Gastroesophageal sphincter (tissue), 4 donors: ENCODE data around the gene CCRL2. TPM values are rescaled to one million over a fixed set of nuclear protein-coding genes. Genes with fewer than 3 reads are reported as not detected.
A peak's percentile ranks its signal among the peaks of the same experiment; 100 is the strongest.

Experiments
- ATAC-seq: fragments of 150-250 bp; one replicate; pipeline ENCODE4 v1.9.1; 2016; ENCODE audit warnings: mild to moderate bottlenecking, moderate library complexity
- H3K27ac ChIP-seq, 4 donors: fragments of 200-600 bp; sonication (generic) in 3 of 4; 1 replicate in 3 of 4; 2 replicates in 1 of 4; pipeline ENCODE4 v1.5.1; 2016 to 2019
- H3K27me3 ChIP-seq: fragments of 200-600 bp; sonication (generic); one replicate; pipeline ENCODE4 v1.5.1; 2019
- H3K36me3 ChIP-seq, 2 donors: fragments of 200-600 bp; sonication (generic); one replicate each; pipeline ENCODE4 v1.5.1; 2019; ENCODE audit warnings: control low read depth in 1 of 2
- H3K4me1 ChIP-seq, 3 donors: fragments of 200-600 bp; sonication (generic); 1 replicate in 2 of 3; 2 replicates in 1 of 3; pipeline ENCODE4 v1.5.1; 2016 to 2019; ENCODE audit warnings: control low read depth in 2 of 3
- H3K4me3 ChIP-seq, 2 donors: fragments of 200-600 bp; sonication (generic); one replicate each; pipeline ENCODE4 v1.5.1; 2019; ENCODE audit warnings: mild to moderate bottlenecking in 1 of 2, moderate library complexity in 1 of 2
- H3K9me3 ChIP-seq, 3 donors: fragments of 200-600 bp; sonication (generic); one replicate each; pipeline ENCODE4 v1.5.1; 2017 to 2019; ENCODE audit warnings: control low read depth in 2 of 3
- EP300 ChIP-seq: sonication (generic); formaldehyde crosslinking; IDR thresholded peaks from one replicate; pipeline ENCODE4 v1.6.1; 2017; ENCODE audit warnings: antibody characterized with exemption, mild to moderate bottlenecking
- POLR2A ChIP-seq, 2 donors: fragments of 450-650 bp; IDR thresholded peaks; one replicate each; pipeline ENCODE4 v1.6.1; 2017; ENCODE audit warnings: antibody characterized with exemption in 2 of 2, mild to moderate bottlenecking in 2 of 2, moderate library complexity in 1 of 2
- POLR2AphosphoS5 ChIP-seq: sonication (generic); formaldehyde crosslinking; IDR thresholded peaks from one replicate; pipeline ENCODE4 v1.6.1; 2017; ENCODE audit warnings: antibody characterized with exemption
- WGBS, 2 donors: methylation state at CpG; one replicate each; pipeline ENCODE4 v1.1.5; 2018; ENCODE audit warnings: low coverage in 1 of 2; 5-methylcytosine and 5-hydroxymethylcytosine counted together
- total RNA-seq, 4 donors: library from RNA; depleted of rRNA; stranded (reverse); fragments of >200 nt; gene quantifications; one replicate each; pipeline ENCODE4 v1.1.0, GENCODE V29; 2016
- TF ChIP-seq, protein P1 (sequence below), 4 experiments: fragments of 200-600 bp in 2 of 4; fragments of 450-650 bp in 2 of 4; sonication (generic) in 1 of 4; IDR thresholded peaks; one replicate each; pipeline ENCODE4 v1.5.1; 2017 to 2019; ENCODE audit warnings: antibody characterized with exemption in 4 of 4, mild to moderate bottlenecking in 2 of 4, moderate library complexity in 2 of 4

CCRL2 gene
- total RNA-seq, 4 donors from 2014 or later, result 0.89 to 15.8 (median 1.9) TPM

DNA sequence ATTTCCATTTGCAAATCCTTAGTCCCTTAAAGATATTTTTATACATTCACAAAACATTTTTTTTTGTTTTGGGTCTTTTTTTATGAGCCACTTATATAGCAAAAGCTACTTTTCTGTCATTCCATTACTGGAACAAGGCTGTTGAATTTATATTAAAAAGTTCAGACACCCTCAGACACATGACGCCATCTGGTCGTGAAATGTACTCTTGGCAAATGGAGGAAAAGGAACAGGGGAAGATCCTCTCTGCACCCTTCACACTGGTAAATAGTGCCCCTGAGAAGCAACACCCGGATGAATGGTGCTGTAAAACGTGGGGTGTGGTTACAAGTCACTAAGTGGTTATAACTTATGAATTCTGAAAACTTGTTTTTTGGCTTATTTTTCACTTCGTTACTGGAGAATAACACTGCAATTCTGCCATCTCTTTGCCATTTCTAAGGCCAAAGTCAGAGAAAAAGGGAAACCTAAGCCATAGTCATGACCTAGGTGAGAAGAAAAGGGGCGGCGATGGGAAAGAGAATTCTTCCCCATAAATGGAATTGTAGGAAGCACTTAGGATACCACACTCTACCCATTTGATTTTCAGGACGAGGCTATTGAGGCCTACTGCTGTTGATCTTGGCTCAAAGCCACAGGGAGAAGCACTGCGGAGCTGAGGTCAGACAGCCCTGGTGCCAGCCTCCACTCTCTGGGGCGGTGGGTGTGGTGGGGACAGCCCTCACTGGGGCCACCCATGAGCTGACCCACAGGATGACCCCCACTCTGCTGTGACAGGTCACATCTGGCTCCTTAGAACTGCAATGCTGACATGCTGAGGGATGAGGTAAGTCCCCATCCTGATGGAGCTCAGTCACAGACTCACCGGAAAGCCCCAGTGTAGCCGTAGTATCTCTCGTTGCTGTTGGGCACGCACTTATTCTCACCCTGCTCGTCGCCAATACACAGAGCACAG is 35.8 kb downstream of the CCRL2 start:
- peak; percentile 10 for ATAC-seq
- WGBS, 2 donors, result 38 to 49% methylated on average over 8 of the region's 16 CpGs
- H3K4me1 ChIP-seq, result no peaks in the 10 kb centered on the region
- TF ChIP-seq, protein P1, sequence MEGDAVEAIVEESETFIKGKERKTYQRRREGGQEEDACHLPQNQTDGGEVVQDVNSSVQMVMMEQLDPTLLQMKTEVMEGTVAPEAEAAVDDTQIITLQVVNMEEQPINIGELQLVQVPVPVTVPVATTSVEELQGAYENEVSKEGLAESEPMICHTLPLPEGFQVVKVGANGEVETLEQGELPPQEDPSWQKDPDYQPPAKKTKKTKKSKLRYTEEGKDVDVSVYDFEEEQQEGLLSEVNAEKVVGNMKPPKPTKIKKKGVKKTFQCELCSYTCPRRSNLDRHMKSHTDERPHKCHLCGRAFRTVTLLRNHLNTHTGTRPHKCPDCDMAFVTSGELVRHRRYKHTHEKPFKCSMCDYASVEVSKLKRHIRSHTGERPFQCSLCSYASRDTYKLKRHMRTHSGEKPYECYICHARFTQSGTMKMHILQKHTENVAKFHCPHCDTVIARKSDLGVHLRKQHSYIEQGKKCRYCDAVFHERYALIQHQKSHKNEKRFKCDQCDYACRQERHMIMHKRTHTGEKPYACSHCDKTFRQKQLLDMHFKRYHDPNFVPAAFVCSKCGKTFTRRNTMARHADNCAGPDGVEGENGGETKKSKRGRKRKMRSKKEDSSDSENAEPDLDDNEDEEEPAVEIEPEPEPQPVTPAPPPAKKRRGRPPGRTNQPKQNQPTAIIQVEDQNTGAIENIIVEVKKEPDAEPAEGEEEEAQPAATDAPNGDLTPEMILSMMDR (IDR thresholded peaks at IDR 0.05), result peak in 3 of 4 experiments; percentile 35 to 55 (median 50)
- TF ChIP-seq POLR2A (IDR thresholded peaks at IDR 0.05) (no peak), POLR2AphosphoS5 (no peak), EP300 (no peak)
- peaks cover 11% of the 10 kb centered on the region for H3K27me3 ChIP-seq
- no peak overlapping the region for H3K27ac ChIP-seq
- no peaks in the 10 kb centered on the region for H3K36me3 ChIP-seq
- H3K4me3 ChIP-seq, result no peak overlapping the region
- H3K9me3 ChIP-seq, result no peaks in the 10 kb centered on the region

DNA sequence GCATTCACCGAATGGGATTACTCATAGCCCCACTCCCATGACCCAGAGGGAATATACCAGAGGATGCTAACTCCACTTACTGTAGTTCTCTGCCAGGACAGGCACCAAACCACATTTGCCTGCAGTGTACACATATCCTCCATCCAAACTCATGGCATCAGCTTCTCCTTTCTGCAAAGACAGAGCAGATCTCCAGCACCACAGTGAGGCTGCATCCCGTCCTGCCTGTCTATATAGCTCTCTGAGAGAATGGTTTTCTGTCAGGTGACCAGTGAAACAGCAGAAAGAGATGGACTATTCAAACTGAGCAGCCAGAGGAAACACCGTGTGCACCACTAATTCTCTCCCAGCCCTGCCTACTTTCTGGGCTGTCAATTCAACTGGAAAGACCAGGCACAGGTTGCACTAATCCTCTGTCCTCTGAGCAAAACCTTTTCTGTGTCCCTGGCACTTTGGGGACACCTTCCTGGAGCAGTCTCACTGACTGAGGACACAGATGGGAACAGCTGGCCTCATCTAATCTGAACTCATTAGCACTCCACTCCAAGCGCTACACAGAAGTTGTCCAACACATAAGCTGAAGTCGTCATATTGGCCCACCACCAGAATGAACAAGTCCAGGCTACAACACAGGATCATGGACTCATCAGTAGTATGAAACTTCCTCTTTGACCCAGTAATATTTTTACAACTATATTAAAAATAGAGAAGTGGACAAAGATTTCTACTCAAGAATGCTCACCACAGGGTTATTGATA is 40.3 kb downstream of the CCRL2 start:
- no peak for ATAC-seq
- 32 to 100% methylated on average over 1 to 5 of the region's 5 CpGs for WGBS, 2 donors
- H3K27me3 ChIP-seq, result peaks cover 29% of the 10 kb centered on the region

DNA sequence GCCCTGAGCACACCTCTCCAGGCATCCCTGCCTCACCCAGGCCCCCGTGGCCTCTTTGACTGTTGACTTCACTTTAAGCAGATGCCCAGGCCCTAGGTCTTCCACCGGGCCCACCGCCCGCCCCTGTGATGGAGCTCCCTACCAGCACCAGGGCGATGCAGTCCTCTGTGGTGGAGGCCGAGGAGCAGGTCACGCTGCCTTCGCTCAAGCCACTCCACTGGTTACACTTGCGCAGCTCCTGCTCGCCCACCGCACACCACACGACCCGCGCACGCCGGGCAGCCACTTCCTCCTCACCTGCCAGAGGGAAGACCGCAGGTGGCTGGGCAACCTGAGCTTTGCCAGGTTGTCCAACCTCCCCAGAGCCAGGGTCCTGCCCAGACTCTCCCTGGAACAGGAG is 41.7 kb downstream of the CCRL2 start:
- H3K36me3 ChIP-seq, result no peaks in the 10 kb centered on the region
- H3K27ac ChIP-seq, result no peak overlapping the region
- no peak for ATAC-seq
- 86% methylated on average over 1 of the region's 17 CpGs; no CpG with 5 or more reads in 1 of the 2 donors for WGBS, 2 donors
- H3K27me3 ChIP-seq, result peaks cover 29% of the 10 kb centered on the region
- no peak overlapping the region for H3K4me3 ChIP-seq
- no peaks in the 10 kb centered on the region for H3K4me1 ChIP-seq
- H3K9me3 ChIP-seq, result no peaks in the 10 kb centered on the region
- TF ChIP-seq, protein P1 (IDR thresholded peaks at IDR 0.05), result no peak
- TF ChIP-seq EP300 (no peak), POLR2A (IDR thresholded peaks at IDR 0.05) (no peak), POLR2AphosphoS5 (no peak)

More for the DNA sequence above, 40.3 kb downstream of the CCRL2 start:
- H3K4me3 ChIP-seq, result no peak overlapping the region
- H3K4me1 ChIP-seq, result no peaks in the 10 kb centered on the region
- H3K36me3 ChIP-seq, result no peaks in the 10 kb centered on the region
- TF ChIP-seq EP300 (no peak), POLR2AphosphoS5 (no peak), POLR2A (IDR thresholded peaks at IDR 0.05) (no peak)
- TF ChIP-seq, protein P1 (IDR thresholded peaks at IDR 0.05), result no peak
- H3K27ac ChIP-seq, result no peak overlapping the region
- H3K9me3 ChIP-seq, result no peaks in the 10 kb centered on the region

DNA sequence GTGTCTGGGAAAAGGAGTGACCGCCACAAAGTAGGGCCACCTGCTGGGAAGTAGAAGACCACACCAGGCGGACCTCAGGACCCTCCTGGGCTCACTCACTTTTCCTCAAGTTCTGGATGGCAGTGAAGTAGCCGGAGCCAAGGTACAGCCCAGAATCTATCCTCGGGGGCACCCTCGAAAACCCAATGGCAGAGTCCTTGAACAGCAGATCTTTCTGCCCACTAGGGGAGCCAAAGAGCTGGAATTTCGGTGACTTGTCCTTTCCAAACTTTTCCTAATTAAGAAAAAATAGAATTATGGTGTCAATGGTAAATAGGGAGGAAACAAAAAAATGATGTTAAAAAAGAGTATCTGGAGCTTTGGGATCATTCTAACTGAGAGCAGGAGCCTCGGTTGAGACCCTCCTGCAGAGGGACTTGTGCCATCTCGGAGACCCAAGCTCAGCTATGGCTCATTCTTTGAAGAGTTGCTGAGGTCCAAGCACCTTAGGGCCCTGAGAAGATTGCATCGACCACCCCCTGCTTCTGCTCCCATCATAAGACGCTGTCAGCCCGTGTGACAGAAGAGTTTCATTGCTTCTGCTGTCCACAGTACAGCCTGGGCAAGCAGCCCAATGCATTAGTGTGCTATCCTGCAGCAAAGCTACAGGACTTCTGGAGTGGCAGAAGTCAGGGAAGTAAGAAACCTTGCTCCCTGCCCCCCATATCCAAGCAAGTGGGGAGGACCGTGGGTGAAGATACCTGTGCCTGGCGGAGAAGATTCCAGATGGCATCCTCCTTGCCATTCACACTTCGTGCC is 42.9 kb downstream of the CCRL2 start:
- TF ChIP-seq, protein P1 (IDR thresholded peaks at IDR 0.05), result peak in 1 of 4 experiments; percentile 29
- TF ChIP-seq POLR2A (IDR thresholded peaks at IDR 0.05), result no peak
- TF ChIP-seq EP300, result no peak
- no peak for TF ChIP-seq POLR2AphosphoS5
- WGBS, 2 donors, result 62 to 96% methylated on average over 4 to 5 of the region's 14 CpGs
- H3K4me1 ChIP-seq, result no peaks in the 10 kb centered on the region
- H3K27me3 ChIP-seq, result peaks cover 21% of the 10 kb centered on the region
- H3K9me3 ChIP-seq, result no peaks in the 10 kb centered on the region
- ATAC-seq, result no peak
- H3K27ac ChIP-seq, result no peak overlapping the region
- H3K4me3 ChIP-seq, result no peak overlapping the region
- no peaks in the 10 kb centered on the region for H3K36me3 ChIP-seq
